Measurements from ENCODE around the gene ZBTB39. TPM values are rescaled to one million over a fixed set of nuclear protein-coding genes. Genes with fewer than 3 reads are reported as not detected.

Gene ZBTB39
- total RNA-seq, 1 donor from 2014 or later = 6.8 TPM

- DNase-seq (no peak), ATAC-seq (no peak)
- no peaks in the 10 kb centered on the region for H3K9me3 ChIP-seq
- H3K4me3 ChIP-seq = no peak overlapping the region
- no peaks in the 10 kb centered on the region for H3K36me3 ChIP-seq
- H3K4me1 ChIP-seq = peaks cover 10% of the 10 kb centered on the region
- H3K27ac ChIP-seq = no peak overlapping the region
- intact Hi-C loops (cut with DNase I) = no loop called here
- H3K27me3 ChIP-seq (ENCODE audit: low read depth) = no peaks in the 10 kb centered on the region
- no peak for TF ChIP-seq CTCF (IDR thresholded peaks at IDR 0.05)
These were observed 4.4 kb upstream of the ZBTB39 start for GRCh38 chr12:57010627-57011247.

- DNase-seq (no peak), ATAC-seq (no peak)
- no peak for TF ChIP-seq CTCF (IDR thresholded peaks at IDR 0.05)
- H3K27me3 ChIP-seq (ENCODE audit: low read depth) = no peaks in the 10 kb centered on the region
- H3K4me3 ChIP-seq = no peak overlapping the region
- intact Hi-C loops (cut with DNase I) = no loop called here
- H3K9me3 ChIP-seq = no peaks in the 10 kb centered on the region
- peaks cover 16% of the 10 kb centered on the region for H3K4me1 ChIP-seq
- no peaks in the 10 kb centered on the region for H3K36me3 ChIP-seq
- no peak overlapping the region for H3K27ac ChIP-seq
These were observed 3.7 kb upstream of the ZBTB39 start for GRCh38 chr12:57009949-57010626.

GRCh38 chr12:57008178-57008577, 1.8 kb upstream of the ZBTB39 start:
- no peak overlapping the region for H3K4me3 ChIP-seq
- H3K36me3 ChIP-seq = peaks cover 15% of the 10 kb centered on the region
- no peak overlapping the region for H3K27ac ChIP-seq
- no peak for DNase-seq
- TF ChIP-seq CTCF (IDR thresholded peaks at IDR 0.05) = peak; percentile 60
- intact Hi-C loops (cut with DNase I) = no loop called here
- no peaks in the 10 kb centered on the region for H3K9me3 ChIP-seq
- no peak for ATAC-seq
- H3K4me1 ChIP-seq = peaks cover 21% of the 10 kb centered on the region
- H3K27me3 ChIP-seq (ENCODE audit: low read depth) = no peaks in the 10 kb centered on the region

GRCh38 chr12:57006809-57007475, 596 bp upstream of the ZBTB39 start:
- Histone ChIP-seq H3K9me3 (no peaks in the 10 kb centered on the region), H3K27ac (peak overlapping the region; percentile 39), H3K4me3 (peak overlapping the region; percentile 75), H3K4me1 (peaks cover 21% of the 10 kb centered on the region), H3K36me3 (peaks cover 28% of the 10 kb centered on the region), H3K27me3 (ENCODE audit: low read depth) (no peaks in the 10 kb centered on the region)
- no peak for DNase-seq
- ATAC-seq = no peak
- intact Hi-C loops (cut with DNase I) = no loop called here
- TF ChIP-seq CTCF (IDR thresholded peaks at IDR 0.05) = no peak

- no peaks in the 10 kb centered on the region for H3K9me3 ChIP-seq
- no peak for ATAC-seq
- H3K4me1 ChIP-seq = peaks cover 30% of the 10 kb centered on the region
- no peak overlapping the region for H3K27ac ChIP-seq
- TF ChIP-seq CTCF (IDR thresholded peaks at IDR 0.05) = no peak
- no peaks in the 10 kb centered on the region for H3K27me3 ChIP-seq (ENCODE audit: low read depth)
- H3K36me3 ChIP-seq = peaks cover 44% of the 10 kb centered on the region
- no peak for DNase-seq
- intact Hi-C loops (cut with DNase I) = no loop called here
- H3K4me3 ChIP-seq = no peak overlapping the region
These were observed 1.7 kb downstream of the ZBTB39 start for GRCh38 chr12:57004651-57005050.
